Erythroblast (primary cell): ENCODE measurements around the gene UTS2B.
"Not testable (repeated sequence)": the region's sequence is repeated elsewhere in the genome, so short reads cannot be mapped to it uniquely, and the experiment has no call there.

Experiments used
- DNase-seq, 2 experiments: peaks; one replicate each; lab custom pipeline; 2025; lab: John Stamatoyannopoulos, UW
- GATA1 ChIP-seq: IDR thresholded peaks from 2 replicates; pipeline ENCODE4 v1.6.1; 2011; ENCODE audit warnings: low read depth, mild to moderate bottlenecking, control low read depth, low read length, moderate library complexity
- POLR2A ChIP-seq: IDR thresholded peaks from 2 replicates; pipeline ENCODE4 v1.6.1; 2011; ENCODE audit warnings: mild to moderate bottlenecking, low read length

The UTS2B gene

DNA sequence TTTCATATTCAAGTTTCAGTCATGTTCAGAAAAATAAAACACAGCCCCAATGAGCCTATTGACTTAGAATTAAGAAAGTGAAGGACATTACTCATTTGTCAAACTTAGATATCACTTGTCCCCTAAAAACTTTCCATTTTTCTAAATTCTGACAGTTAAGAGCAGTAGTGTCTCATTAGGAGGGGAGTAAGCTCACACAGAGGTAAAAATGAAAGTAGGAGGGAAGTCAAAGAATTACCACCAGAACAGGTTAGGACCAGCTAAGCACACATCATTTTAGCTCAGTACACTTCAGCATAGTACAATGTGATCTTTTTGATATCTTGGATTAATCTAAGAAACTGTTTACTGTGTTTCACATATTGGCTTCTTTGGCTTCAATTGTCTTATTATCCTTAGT, 67.0 kb downstream of the UTS2B start:
- no peak for TF ChIP-seq GATA1
- TF ChIP-seq POLR2A, result no peak
- no peak for DNase-seq

GRCh38 chr3:191262650-191263049, 67.7 kb downstream of the UTS2B start:
- no peak for DNase-seq
- TF ChIP-seq POLR2A (no peak), GATA1 (no peak)

DNA sequence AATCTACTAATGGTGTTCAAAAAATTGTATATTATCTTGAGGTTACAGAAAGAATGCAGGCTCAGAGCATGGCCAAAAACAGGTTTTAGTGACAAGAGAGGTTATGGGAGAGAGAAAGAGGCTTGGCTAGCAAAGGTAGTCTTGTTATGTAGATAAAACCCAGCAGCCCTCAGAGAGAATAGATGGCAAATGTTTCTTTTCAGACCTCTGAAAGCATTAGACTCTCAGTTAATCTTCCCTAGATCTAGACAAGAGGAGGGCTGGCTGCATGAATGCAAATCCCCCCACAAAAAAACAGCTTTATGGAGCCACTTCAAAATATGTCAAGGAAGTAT, 69.1 kb downstream of the UTS2B start:
- DNase-seq, result no peak

GRCh38 chr3:191260431-191261303, 69.7 kb downstream of the UTS2B start:
- TF ChIP-seq POLR2A (no peak), GATA1 (no peak)
- no peak for DNase-seq

More for the DNA sequence above, 69.1 kb downstream of the UTS2B start:
- TF ChIP-seq POLR2A (no peak), GATA1 (no peak)

- no peak for TF ChIP-seq POLR2A
- no peak for TF ChIP-seq GATA1
- DNase-seq, result no peak
These were observed 70.8 kb downstream of the UTS2B start for GRCh38 chr3:191259486-191259885.

DNA sequence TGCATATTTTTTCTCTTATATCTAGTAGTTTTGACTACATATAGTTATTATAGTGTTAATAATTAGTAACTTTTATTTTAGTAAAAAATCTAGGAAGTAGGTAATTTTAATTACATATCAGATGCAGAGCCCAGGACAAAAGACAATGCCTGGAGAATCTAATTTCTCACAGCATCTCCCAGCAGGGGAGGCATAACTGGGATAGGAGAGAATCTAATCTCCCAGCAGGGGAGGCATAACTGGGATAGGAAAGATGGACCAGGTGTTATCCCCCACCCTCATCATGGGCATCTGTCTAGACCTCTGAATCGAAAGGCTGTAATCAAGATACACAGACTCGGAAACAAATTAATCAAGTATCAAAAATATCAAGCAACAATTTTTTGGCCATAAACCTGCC, 73.0 kb downstream of the UTS2B start:
- no peak for DNase-seq

DNA sequence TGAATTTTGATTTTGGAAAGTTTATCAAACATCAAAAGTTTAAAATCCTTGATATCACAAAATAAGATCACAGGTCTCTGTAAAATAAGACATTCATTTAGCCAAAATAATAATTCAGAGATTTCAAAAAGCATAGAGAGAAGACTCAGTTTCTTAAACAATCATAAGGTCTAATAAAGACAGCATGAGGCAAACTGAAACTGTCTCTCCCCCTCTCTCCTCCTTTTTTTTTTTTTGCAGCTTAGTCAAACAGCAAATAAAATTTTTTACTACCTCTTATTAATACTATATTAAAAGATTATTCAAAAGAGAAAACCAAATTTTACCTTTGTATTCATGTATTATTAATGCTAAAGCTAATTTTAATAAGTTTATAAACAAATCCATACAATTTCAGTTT, 73.9 kb downstream of the UTS2B start:
- no peak for DNase-seq
- no peak for TF ChIP-seq GATA1
- TF ChIP-seq POLR2A, result no peak

More for the DNA sequence above, 73.0 kb downstream of the UTS2B start:
- no peak for TF ChIP-seq POLR2A
- no peak for TF ChIP-seq GATA1

DNA sequence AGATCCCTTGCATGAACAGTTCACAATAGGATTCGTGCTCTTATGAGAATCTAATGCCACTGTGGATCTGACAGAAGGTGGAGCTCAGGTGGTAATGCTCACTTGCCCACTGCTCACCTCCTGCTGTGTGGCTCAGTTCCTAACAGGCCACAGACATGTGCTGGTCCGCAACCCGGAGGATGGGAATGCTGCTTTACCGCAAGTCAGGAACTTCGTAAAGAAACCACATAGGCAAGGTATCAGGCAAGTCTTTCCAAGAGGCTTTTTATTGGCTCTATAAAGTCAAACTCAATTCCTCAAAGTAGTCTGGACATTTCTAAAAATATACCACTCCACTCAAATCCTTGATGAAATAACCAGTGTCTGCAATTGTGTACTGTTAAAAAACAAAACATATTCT, 75.2 kb downstream of the UTS2B start:
- no peak for TF ChIP-seq POLR2A
- no peak for TF ChIP-seq GATA1
- no peak for DNase-seq

GRCh38 chr3:191254098-191254873, 76.0 kb downstream of the UTS2B start:
- DNase-seq, result no peak
- TF ChIP-seq POLR2A (no peak), GATA1 (no peak)

DNA sequence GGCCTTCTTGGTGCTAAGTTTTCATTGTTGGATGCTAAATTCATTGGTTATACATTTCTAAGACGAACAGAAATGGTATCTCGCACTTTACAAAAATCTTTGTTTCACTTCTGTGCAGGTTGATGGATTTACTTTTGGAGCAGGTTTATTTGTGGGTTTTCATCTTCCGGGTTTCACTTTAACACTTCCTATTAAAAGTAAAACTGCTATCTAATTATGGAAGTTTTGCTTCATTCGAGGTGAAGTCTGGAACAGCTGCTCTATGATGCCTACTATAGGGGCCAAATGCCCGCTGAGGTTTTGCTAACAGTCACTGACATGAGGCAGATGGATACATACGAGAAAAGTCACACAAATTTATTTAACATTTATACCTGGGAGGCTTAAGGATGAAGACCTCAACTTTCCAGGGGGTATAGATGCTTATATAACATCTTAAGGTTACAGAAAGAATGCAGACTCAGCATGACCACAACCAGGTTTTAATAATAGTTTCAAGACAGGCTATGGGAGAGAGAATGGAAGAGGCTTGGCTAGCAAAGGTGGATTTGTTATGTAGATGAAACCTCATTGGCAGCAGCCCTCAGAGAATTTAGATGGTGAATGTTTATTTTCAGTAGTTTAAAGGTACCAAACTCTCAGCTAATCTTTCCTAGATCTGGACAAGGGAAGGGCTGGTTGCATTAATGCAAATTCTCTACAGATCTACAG, 77.1 kb downstream of the UTS2B start:
- DNase-seq, result no peak
- TF ChIP-seq POLR2A, result no peak
- TF ChIP-seq GATA1, result no peak

DNA sequence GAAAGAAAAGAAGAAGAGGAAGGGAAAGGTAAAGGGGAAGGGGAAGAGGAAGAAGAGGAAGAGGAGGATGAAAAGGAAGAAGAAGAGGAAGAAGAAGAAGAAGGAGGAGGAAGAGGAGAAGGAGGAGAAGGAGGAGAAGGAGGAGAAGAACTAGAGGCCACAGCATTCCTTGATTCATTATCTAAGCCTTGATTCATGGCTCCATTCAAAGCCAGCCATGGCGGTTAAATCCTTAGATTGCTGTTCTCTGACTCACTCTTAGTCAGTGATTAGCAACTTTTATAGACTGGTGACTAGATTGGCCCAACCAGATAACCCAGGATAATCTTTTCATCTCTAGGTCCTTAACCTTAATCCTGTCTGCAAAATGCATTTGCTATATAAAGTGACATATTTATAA, 83.7 kb downstream of the UTS2B start:
- TF ChIP-seq POLR2A (no peak), GATA1 (no peak)
- no peak for DNase-seq

GRCh38 chr3:191246034-191246433, 84.3 kb downstream of the UTS2B start:
- DNase-seq, result not testable (repeated sequence)

DNA sequence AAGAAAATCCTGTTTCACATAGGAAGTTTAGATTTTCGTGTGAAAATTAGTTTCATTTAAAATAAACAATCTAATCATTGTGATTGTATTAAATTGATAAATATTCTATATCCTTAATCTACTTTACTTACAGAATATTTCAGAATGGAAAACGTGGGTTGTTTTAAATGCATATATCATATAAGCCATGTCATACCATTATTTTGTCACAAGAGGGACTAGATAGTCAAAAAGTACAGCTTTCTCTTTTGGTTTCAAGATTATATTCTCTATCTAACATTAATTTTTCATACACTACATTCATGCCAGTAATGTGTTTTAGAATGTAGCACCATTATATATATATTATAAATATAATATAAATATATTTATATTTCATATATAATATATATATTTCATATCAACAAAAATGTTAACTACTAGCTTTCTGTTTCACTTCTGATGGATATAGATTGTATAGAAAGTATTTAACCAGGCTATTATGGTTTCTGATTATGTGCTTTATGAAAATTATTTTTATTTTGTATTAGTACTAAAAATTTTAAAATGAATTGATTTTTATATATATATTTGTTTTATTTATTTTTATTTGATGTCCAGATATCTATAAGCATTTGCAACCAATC, 86.0 kb downstream of the UTS2B start:
- TF ChIP-seq POLR2A, result no peak
- no peak for TF ChIP-seq GATA1
- peak in 1 of 2 experiments; percentile 1 for DNase-seq
